Endothelial cell of umbilical vein (primary cell): ENCODE results near the gene SPDYA. TPM values are rescaled to one million over a fixed set of nuclear protein-coding genes. Genes with fewer than 3 reads are reported as not detected.

ENCODE experiments used
- BruUV-seq: library from RNA; stranded (reverse); fragments of 400-500 nt; replicated peaks from 2 replicates; lab custom pipeline; 2021; lab: Mats Ljungman, UMichigan
- CTCF ChIA-PET: fragments of 300-600, 350-600 bp; sonication (Branson Sonifier 250); formaldehyde crosslinking; loops from one replicate; lab custom pipeline; 2021; ENCODE audit warnings: antibody characterized with exemption, inconsistent platforms; lab: Charles Lee
- POLR2A ChIA-PET: fragments of 300-600, 350-600 bp; sonication (Branson Sonifier 250); formaldehyde crosslinking; loops from one replicate; lab custom pipeline; 2021; ENCODE audit warnings: antibody characterized with exemption, inconsistent platforms; lab: Charles Lee
- DNase-seq: peaks from one replicate; pipeline ENCODE4 v3.0.0-alpha.2; 2011; ENCODE audit warnings: low read depth, low spot score
- FAIRE-seq: peaks from 2 replicates; lab custom pipeline; 2011; peaks lifted over from hg19 to GRCh38; lab: Jason Lieb, UNC
- H2AFZ ChIP-seq: 2 replicates; pipeline ENCODE4 v1.6.0; 2012; ENCODE audit warnings: low read depth, low read length, control low read depth, inconsistent platforms
- H3K27ac ChIP-seq: 2 replicates; pipeline ENCODE4 v1.5.1; 2011; ENCODE audit warnings: low read depth, mild to moderate bottlenecking, control low read depth, low read length, moderate library complexity; ENCODE audit not compliant: insufficient read depth
- H3K27me3 ChIP-seq, 2 experiments: 2 replicates each; pipeline versions ENCODE4 v1.6.0 to v1.6.1; 2011; ENCODE audit warnings: low read length in 2 of 2, mixed read lengths in 1 of 2; ENCODE audit not compliant: control insufficient read depth in 2 of 2, insufficient read depth in 2 of 2
- H3K36me3 ChIP-seq, 2 experiments: 2 replicates in 1 of 2; 3 replicates in 1 of 2; pipeline ENCODE4 v1.5.1; 2011; ENCODE audit warnings: low read length in 2 of 2, mild to moderate bottlenecking in 1 of 2, moderate library complexity in 1 of 2; ENCODE audit not compliant: control insufficient read depth in 2 of 2, insufficient read depth in 2 of 2; ENCODE audit errors: extremely low read depth in 1 of 2
- H3K4me1 ChIP-seq: 3 replicates; pipeline ENCODE4 v1.5.1; 2011; ENCODE audit warnings: mild to moderate bottlenecking, low read length; ENCODE audit not compliant: control insufficient read depth, insufficient read depth; ENCODE audit errors: extremely low read depth
- H3K4me2 ChIP-seq: 2 replicates; pipeline ENCODE4 v1.6.1; 2011; ENCODE audit warnings: low read length, control low read depth, mixed read lengths; ENCODE audit not compliant: insufficient read depth
- H3K4me3 ChIP-seq, 3 experiments: fragments of 200-600 bp in 1 of 3; sonication (generic), shearing (Covaris generic) in 1 of 3; replicated peaks in 1 of 3; 2 replicates each; pipeline ENCODE4 v1.5.1; 2011 to 2016; ENCODE audit warnings: control low read depth in 3 of 3, low read length in 3 of 3, mild to moderate bottlenecking in 2 of 3, inconsistent platforms in 1 of 3, low read depth in 1 of 3, moderate library complexity in 1 of 3; ENCODE audit not compliant: insufficient read depth in 1 of 3
- H3K79me2 ChIP-seq: 2 replicates; pipeline ENCODE4 v1.6.0; 2012; ENCODE audit warnings: low read length, inconsistent platforms; ENCODE audit not compliant: control insufficient read depth, insufficient read depth
- H3K9ac ChIP-seq: replicated peaks from 2 replicates; pipeline ENCODE3; 2011; ENCODE audit warnings: low read length, control low read depth; ENCODE audit not compliant: insufficient read depth; ENCODE audit errors: extremely low read depth
- H3K9me1 ChIP-seq: replicated peaks from 3 replicates; pipeline ENCODE4 v1.6.0; 2011; ENCODE audit warnings: mild to moderate bottlenecking, low read length; ENCODE audit not compliant: control insufficient read depth, insufficient read depth; ENCODE audit errors: extremely low read depth
- H3K9me3 ChIP-seq: replicated peaks from 2 replicates; pipeline ENCODE4 v1.5.1; 2012; ENCODE audit warnings: low read length, inconsistent platforms; ENCODE audit not compliant: control insufficient read depth, insufficient read depth
- H4K20me1 ChIP-seq: replicated peaks from 2 replicates; pipeline ENCODE3; 2011; ENCODE audit warnings: mild to moderate bottlenecking, low read length; ENCODE audit not compliant: control insufficient read depth, insufficient read depth; ENCODE audit errors: extremely low read depth
- CTCF ChIP-seq, 2 donors: IDR thresholded peaks; 1 replicate in 1 of 2; 2 replicates in 1 of 2; pipeline ENCODE4 v1.5.1; 2011; ENCODE audit warnings: low read length in 2 of 2, mild to moderate bottlenecking in 2 of 2, moderate library complexity in 2 of 2, control low read depth in 1 of 2, inconsistent platforms in 1 of 2, low read depth in 1 of 2; ENCODE audit not compliant: insufficient read depth in 1 of 2; ENCODE audit errors: extremely low read depth in 1 of 2
- EZH2 ChIP-seq: IDR thresholded peaks from 2 replicates; pipeline ENCODE4 v1.6.1; 2012; ENCODE audit warnings: borderline replicate concordance, low read depth, mild to moderate bottlenecking, moderate library complexity, low read length, inconsistent platforms; ENCODE audit not compliant: severe bottlenecking
- FOS ChIP-seq: IDR thresholded peaks from 2 replicates; pipeline ENCODE4 v1.6.1; 2011; ENCODE audit warnings: mild to moderate bottlenecking, low read length, moderate library complexity, borderline replicate concordance; ENCODE audit not compliant: insufficient read depth
- GATA2 ChIP-seq: IDR thresholded peaks from 2 replicates; pipeline ENCODE4 v1.7.0; 2011; ENCODE audit warnings: low read depth, mild to moderate bottlenecking, moderate library complexity, mixed read lengths, low read length; ENCODE audit not compliant: insufficient read length, insufficient read depth
- JUN ChIP-seq: IDR thresholded peaks from 2 replicates; pipeline ENCODE4 v1.6.1; 2011; ENCODE audit warnings: borderline replicate concordance, low read depth; ENCODE audit not compliant: insufficient read length, insufficient read depth
- MAX ChIP-seq: IDR thresholded peaks from 2 replicates; pipeline ENCODE4 v1.6.1; 2011; ENCODE audit not compliant: insufficient read depth, insufficient read length
- MYC ChIP-seq: IDR thresholded peaks from one replicate; pipeline ENCODE4 v1.6.1; 2011; ENCODE audit warnings: mild to moderate bottlenecking, low read depth, low read length
- POLR2A ChIP-seq: IDR thresholded peaks from 2 replicates; pipeline ENCODE4 v1.6.1; 2012; ENCODE audit warnings: low read depth, mild to moderate bottlenecking, control low read depth, low read length
- POLR2AphosphoS5 ChIP-seq: IDR thresholded peaks from 2 replicates; pipeline ENCODE4 v1.6.1; 2012; ENCODE audit warnings: low read depth, mild to moderate bottlenecking, control low read depth, low read length, moderate library complexity; ENCODE audit not compliant: insufficient read depth
- dilution Hi-C: fragments of 300-500 bp; cut with MboI; formaldehyde crosslinking; loops from one replicate; pipeline ENCODE4 v1.15.0; 2019; ENCODE audit warnings: low sequenced_read_pairs; ENCODE audit not compliant: extremely low pct_ligation_motif_present
- intact Hi-C: fragments of 100-400 bp; cut with micrococcal nuclease; formaldehyde crosslinking; loops from one replicate; pipeline ENCODE4 v1.10.0; 2022
- polyA plus RNA-seq, 4 experiments: library from polyadenylated mRNA; depleted of rRNA in 3 of 4; stranded (reverse) in 3 of 4; unstranded in 1 of 4; fragments of >200 nt; gene quantifications; 2 replicates each; pipeline versions ENCODE4 v1.2.1 to v1.2.3, GENCODE V29; 2011 to 2012; ENCODE audit warnings: missing spikeins in 1 of 4
- total RNA-seq: library from RNA; stranded (reverse); gene quantifications from 2 replicates; pipeline ENCODE4 v1.2.3, GENCODE V29; 2021

SPDYA gene
- total and polyA plus RNA-seq, 2 donors (not counting 3 experiments of a cell fraction or from before 2014, with no cell fraction given): 0.06 to 1.6 TPM

GRCh38 chr2:28822036-28822435 is 11.4 kb downstream of the SPDYA start:
- H3K36me3 ChIP-seq: no peaks in the 10 kb centered on the region
- H3K9me1 ChIP-seq: no peaks in the 10 kb centered on the region
- dilution Hi-C loops (no loop called here), intact Hi-C loops (loop anchor here (5.0 kb wide), 3 partner anchors 105 to 1250 kb away; no protein-coding TSS in a partner anchor)
- no peaks in the 10 kb centered on the region for H3K4me1 ChIP-seq
- no peak overlapping the region for H3K4me3 ChIP-seq
- H3K4me2 ChIP-seq: no peak overlapping the region
- no peak for DNase-seq
- ChIA-PET CTCF (no interaction called here), POLR2A (no interaction called here)
- H3K27me3 ChIP-seq: no peaks in the 10 kb centered on the region
- TF ChIP-seq GATA2 (no peak), MYC (no peak), EZH2 (no peak), POLR2A (no peak), POLR2AphosphoS5 (no peak)
- no peak overlapping the region for H3K27ac ChIP-seq
- no peaks in the 10 kb centered on the region for H3K9me3 ChIP-seq
- FAIRE-seq: no peak
- H2AFZ ChIP-seq: no peak overlapping the region
- no TSS peak for BruUV-seq
- no peak overlapping the region for H3K9ac ChIP-seq
- no peaks in the 10 kb centered on the region for H4K20me1 ChIP-seq
- no peaks in the 10 kb centered on the region for H3K79me2 ChIP-seq

- H3K36me3 ChIP-seq: no peaks in the 10 kb centered on the region
- no peaks in the 10 kb centered on the region for H3K9me3 ChIP-seq
- CTCF ChIA-PET: interaction anchor here (1.2 to 1.3 kb wide), 4 partner anchors 8 to 123 kb away, joined by 3 to 5 read pairs (median 3); no protein-coding TSS in a partner anchor
- FAIRE-seq (no peak), DNase-seq (no peak)
- BruUV-seq: no TSS peak
- POLR2A ChIA-PET: no interaction called here
- no peak overlapping the region for H3K27ac ChIP-seq
- no peak overlapping the region for H2AFZ ChIP-seq
- dilution Hi-C loops (no loop called here), intact Hi-C loops (loop anchor here (5.0 kb wide), 3 partner anchors 103 to 1248 kb away; no protein-coding TSS in a partner anchor)
- H3K4me2 ChIP-seq: no peak overlapping the region
- TF ChIP-seq MYC (no peak), MAX (no peak), GATA2 (no peak), CTCF (IDR thresholded peaks at IDR 0.05; ENCODE audit: extremely low read depth in 1 of 2, insufficient read depth in 1 of 2, low read depth in 1 of 2, low read length in 2 of 2) (no peak), POLR2A (no peak), EZH2 (no peak), JUN (no peak), FOS (no peak), POLR2AphosphoS5 (no peak)
- H3K4me3 ChIP-seq: no peak overlapping the region
- H4K20me1 ChIP-seq: no peaks in the 10 kb centered on the region
- peaks cover 2% of the 10 kb centered on the region for H3K4me1 ChIP-seq
- no peaks in the 10 kb centered on the region for H3K27me3 ChIP-seq
- no peaks in the 10 kb centered on the region for H3K9me1 ChIP-seq
- H3K9ac ChIP-seq: no peak overlapping the region
- no peaks in the 10 kb centered on the region for H3K79me2 ChIP-seq
Observed at GRCh38 chr2:28824207-28824606, 13.6 kb downstream of the SPDYA start.
